Esophagus muscularis mucosa (tissue), 4 donors: Measurements from ENCODE around the gene LCN1. TPM values are rescaled to one million over a fixed set of nuclear protein-coding genes. Genes with fewer than 3 reads are reported as not detected.

Experiments used
- DNase-seq: peaks from one replicate; pipeline ENCODE4 v3.0.0-alpha.2; 2017; ENCODE audit errors: extremely low spot score
- H3K27ac ChIP-seq, 4 donors: fragments of 200-600 bp; sonication (generic); replicated peaks in 1 of 4; 1 replicate in 3 of 4; 2 replicates in 1 of 4; pipeline ENCODE4 v1.5.1; 2016 to 2019; ENCODE audit warnings: mild to moderate bottlenecking in 1 of 4
- H3K27me3 ChIP-seq, 4 donors: fragments of 200-600 bp; sonication (generic); one replicate each; pipeline versions ENCODE4 v1.5.1 to v1.6.0; 2016 to 2019
- H3K36me3 ChIP-seq, 4 donors: fragments of 200-600 bp; sonication (generic); one replicate each; pipeline ENCODE4 v1.5.1; 2016 to 2019
- H3K4me1 ChIP-seq, 4 donors: fragments of 200-600 bp; sonication (generic); one replicate each; pipeline ENCODE4 v1.5.1; 2016 to 2019
- H3K4me3 ChIP-seq, 4 donors: fragments of 200-600 bp; sonication (generic); 1 replicate in 2 of 4; 2 replicates in 2 of 4; pipeline ENCODE4 v1.5.1; 2016 to 2019; ENCODE audit warnings: mild to moderate bottlenecking in 4 of 4, moderate library complexity in 1 of 4
- H3K9me3 ChIP-seq, 4 donors: fragments of 200-600 bp; sonication (generic); 1 replicate in 3 of 4; 2 replicates in 1 of 4; pipeline ENCODE4 v1.5.1; 2016 to 2019
- CTCF ChIP-seq, 3 experiments: fragments of 200-600 bp in 2 of 3; fragments of 450-650 bp in 1 of 3; sonication (generic) in 2 of 3; IDR thresholded peaks; one replicate each; pipeline ENCODE4 v1.5.1; 2017 to 2019; ENCODE audit warnings: antibody characterized with exemption in 3 of 3, mild to moderate bottlenecking in 2 of 3, moderate library complexity in 1 of 3
- EP300 ChIP-seq: sonication (generic); formaldehyde crosslinking; IDR thresholded peaks from one replicate; pipeline ENCODE4 v1.6.1; 2017; ENCODE audit warnings: antibody characterized with exemption
- POLR2A ChIP-seq: fragments of 450-650 bp; IDR thresholded peaks from one replicate; pipeline ENCODE4 v1.6.1; 2017; ENCODE audit warnings: antibody characterized with exemption, moderate library complexity, mild to moderate bottlenecking, low read depth
- POLR2AphosphoS5 ChIP-seq, 2 donors: sonication (generic); formaldehyde crosslinking; IDR thresholded peaks; one replicate each; pipeline ENCODE4 v1.6.1; 2017; ENCODE audit warnings: antibody characterized with exemption in 2 of 2
- WGBS: methylation state at CpG from one replicate; pipeline ENCODE4 v1.1.5; 2018; 5-methylcytosine and 5-hydroxymethylcytosine counted together
- intact Hi-C: fragments of 100-400 bp; cut with DNase I; formaldehyde crosslinking; loops from one replicate; pipeline ENCODE4 v1.15.1; 2023
- total RNA-seq, 4 donors: library from RNA; depleted of rRNA; stranded (reverse); fragments of >200 nt; gene quantifications; one replicate each; pipeline versions ENCODE4 v1.1.0 to v1.2.1, GENCODE V29; 2016

Gene LCN1
- total RNA-seq, 4 donors from 2014 or later = not detected

GRCh38 chr9:135522137-135522877, 1.1 kb downstream of the LCN1 start:
- Histone ChIP-seq H3K36me3 (no peaks in the 10 kb centered on the region), H3K27me3 (peaks cover 0 to 66% (median 0%) of the 10 kb centered on the region in 4 donors), H3K27ac (no peak overlapping the region), H3K9me3 (no peaks in the 10 kb centered on the region), H3K4me3 (no peak overlapping the region), H3K4me1 (no peaks in the 10 kb centered on the region)
- 76% methylated on average over 16 of the region's 16 CpGs for WGBS
- TF ChIP-seq POLR2AphosphoS5 (IDR thresholded peaks at IDR 0.05) (no peak), EP300 (no peak), CTCF (IDR thresholded peaks at IDR 0.05) (no peak), POLR2A (no peak)
- DNase-seq = no peak
- intact Hi-C loops = no loop called here

GRCh38 chr9:135522931-135523330, 1.7 kb downstream of the LCN1 start:
- Histone ChIP-seq H3K4me1 (no peaks in the 10 kb centered on the region), H3K9me3 (no peaks in the 10 kb centered on the region), H3K4me3 (no peak overlapping the region), H3K27me3 (peaks cover 0 to 68% (median 0%) of the 10 kb centered on the region in 4 donors), H3K36me3 (no peaks in the 10 kb centered on the region), H3K27ac (no peak overlapping the region)
- no peak for DNase-seq
- 50% methylated on average over 14 of the region's 17 CpGs for WGBS
- TF ChIP-seq POLR2AphosphoS5 (IDR thresholded peaks at IDR 0.05) (no peak), POLR2A (no peak), CTCF (IDR thresholded peaks at IDR 0.05) (no peak), EP300 (no peak)
- intact Hi-C loops = no loop called here

GRCh38 chr9:135523521-135524129, 2.4 kb downstream of the LCN1 start:
- no peak overlapping the region for H3K27ac ChIP-seq
- H3K36me3 ChIP-seq = no peaks in the 10 kb centered on the region
- H3K9me3 ChIP-seq = no peaks in the 10 kb centered on the region
- intact Hi-C loops = no loop called here
- TF ChIP-seq EP300 = no peak
- TF ChIP-seq CTCF (IDR thresholded peaks at IDR 0.05) = no peak
- no peak for TF ChIP-seq POLR2AphosphoS5 (IDR thresholded peaks at IDR 0.05)
- no peak for TF ChIP-seq POLR2A
- WGBS = 72% methylated on average over 19 of the region's 21 CpGs
- H3K27me3 ChIP-seq = peaks cover 0 to 68% (median 0%) of the 10 kb centered on the region in 4 donors
- H3K4me1 ChIP-seq = no peaks in the 10 kb centered on the region
- no peak for DNase-seq
- no peak overlapping the region for H3K4me3 ChIP-seq

DNA sequence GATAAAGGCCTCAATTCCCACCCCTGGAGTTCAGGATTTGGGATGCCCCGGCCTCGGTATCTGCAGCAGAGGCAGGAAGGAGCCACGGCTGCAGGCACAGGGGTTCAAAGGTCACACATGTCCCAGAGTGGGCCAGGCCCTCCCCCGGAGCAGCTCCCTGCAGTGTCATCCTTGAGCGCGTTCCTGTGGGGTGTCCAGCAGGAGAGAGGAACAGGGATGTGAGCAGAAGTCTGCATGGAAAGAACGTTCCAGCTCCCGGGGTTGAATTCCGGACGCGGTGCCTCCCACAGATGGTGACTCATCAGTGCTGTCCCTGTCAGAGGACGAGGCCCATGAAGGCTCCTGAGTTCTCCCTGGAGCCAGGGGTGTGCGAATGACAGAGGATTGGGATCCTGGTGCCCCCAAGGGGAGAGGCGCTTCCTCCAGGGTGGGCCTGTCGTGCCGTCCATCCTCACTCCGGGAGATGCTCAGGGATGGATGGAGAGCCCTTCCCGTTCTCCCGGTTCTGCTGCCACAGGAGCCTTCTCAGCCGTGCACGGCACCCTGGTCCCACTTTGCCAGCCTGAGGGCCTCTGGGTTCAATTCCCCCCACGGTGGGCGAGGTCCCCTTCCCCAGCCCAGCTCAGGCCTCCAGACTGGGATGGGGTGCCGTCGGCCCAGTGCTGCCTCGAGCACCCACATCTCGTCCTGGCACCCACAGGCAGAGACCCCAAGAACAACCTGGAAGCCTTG, 3.1 kb downstream of the LCN1 start:
- H3K4me3 ChIP-seq = no peak overlapping the region
- 51% methylated on average over 8 of the region's 27 CpGs for WGBS
- no peaks in the 10 kb centered on the region for H3K36me3 ChIP-seq
- no peak overlapping the region for H3K27ac ChIP-seq
- TF ChIP-seq EP300 (no peak), POLR2A (no peak), CTCF (IDR thresholded peaks at IDR 0.05) (no peak), POLR2AphosphoS5 (IDR thresholded peaks at IDR 0.05) (no peak)
- no peaks in the 10 kb centered on the region for H3K9me3 ChIP-seq
- H3K4me1 ChIP-seq = no peaks in the 10 kb centered on the region
- DNase-seq = no peak
- H3K27me3 ChIP-seq = peaks cover 0 to 68% (median 0%) of the 10 kb centered on the region in 4 donors
- intact Hi-C loops = no loop called here
